PC-9 (cell line): ENCODE results near the gene LATS2.

Source experiments
- CTCF ChIP-seq: fragments of 200-600 bp; sonication (generic); conservative IDR thresholded peaks from 2 replicates; pipeline ENCODE4 v1.6.1; 2017; ENCODE audit warnings: mixed run types, antibody characterized with exemption, mild to moderate bottlenecking, moderate library complexity
- EZH2 ChIP-seq: fragments of 200-600 bp; sonication (generic); IDR thresholded peaks from 2 replicates; pipeline ENCODE4 v1.8.0; 2017; ENCODE audit warnings: antibody characterized with exemption, low read depth

- no peak for TF ChIP-seq CTCF
- no peak for TF ChIP-seq EZH2
These were observed 5.8 kb downstream of the LATS2 start for GRCh38 chr13:21055511-21056045.
